22Rv1 (cell line): ENCODE data around the gene LARP1.

Experiments
- H3K27ac ChIP-seq: fragments of 450-650 bp; 2 replicates; pipeline ENCODE4 v1.5.1; 2017
- CTCF ChIP-seq: fragments of 450-650 bp; IDR thresholded peaks from 2 replicates; pipeline ENCODE4 v1.5.1; 2017; ENCODE audit warnings: mild to moderate bottlenecking
- ZFX ChIP-seq: fragments of 450-650 bp; IDR thresholded peaks from 2 replicates; pipeline ENCODE4 v1.6.1; 2017; ENCODE audit warnings: antibody characterized with exemption, borderline replicate concordance

LARP1 gene

GRCh38 chr5:154844809-154845208 is 89.6 kb downstream of the LARP1 start:
- TF ChIP-seq CTCF (no peak), ZFX (no peak)
- H3K27ac ChIP-seq: peak overlapping the region; percentile 77

DNA sequence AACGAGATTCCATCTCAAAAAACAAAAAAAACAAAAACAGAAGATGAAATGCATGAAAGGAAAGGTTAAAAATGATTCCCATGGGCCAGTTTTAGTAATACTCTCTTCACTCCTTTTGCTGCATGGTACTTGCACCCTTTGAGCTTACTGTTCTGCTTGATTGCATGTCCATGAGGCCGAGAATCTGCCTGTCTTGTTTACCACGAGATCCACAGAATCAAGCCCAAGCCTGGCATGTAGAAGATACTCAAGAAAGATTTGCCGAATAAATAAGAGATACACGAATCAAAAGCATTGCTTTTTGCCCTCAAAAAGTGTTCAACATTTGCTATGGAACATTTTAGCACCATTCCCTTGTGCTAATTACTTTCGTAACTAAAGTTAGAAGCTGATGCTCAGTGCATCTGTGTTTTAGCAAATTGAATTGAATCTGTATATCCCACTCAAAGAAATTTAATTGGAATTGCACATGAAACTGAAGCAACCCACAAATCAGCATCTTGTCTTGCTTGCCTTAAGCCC is 94.1 kb downstream of the LARP1 start:
- no peak overlapping the region for H3K27ac ChIP-seq
- TF ChIP-seq CTCF (no peak), ZFX (no peak)

DNA sequence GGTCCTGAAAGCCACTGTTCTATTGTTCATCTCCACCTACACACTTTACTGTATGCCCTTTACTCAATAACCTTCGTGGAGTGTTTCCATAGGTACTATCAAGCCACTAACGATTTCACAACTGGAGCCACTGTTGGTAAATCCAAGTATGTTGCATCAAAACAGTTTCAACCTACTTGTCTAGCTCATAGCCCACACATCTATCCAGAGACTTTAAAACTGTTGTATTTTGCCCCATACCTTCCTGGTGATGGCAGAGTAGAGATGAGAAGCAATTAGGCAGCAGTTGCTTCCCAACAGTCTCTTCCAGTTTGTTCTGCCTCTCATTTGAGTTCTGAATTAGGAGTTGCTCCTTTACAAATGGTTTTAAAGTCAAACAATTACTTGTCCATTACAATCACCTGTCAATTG is 94.6 kb downstream of the LARP1 start:
- no peak overlapping the region for H3K27ac ChIP-seq
- TF ChIP-seq CTCF (no peak), ZFX (no peak)

- no peak within 1 kb of the TSS for H3K27ac ChIP-seq
- no peak for TF ChIP-seq ZFX
- no peak for TF ChIP-seq CTCF
These were observed 95.3 kb downstream of the LARP1 start, which contains the start of gene FAXDC2 for GRCh38 chr5:154850255-154851062. Gene FAXDC2 (minus strand): TSS chr5:154850603. CDS start chr5:154838178, 12,425 bp downstream.

GRCh38 chr5:154851351-154851750 is 96.2 kb downstream of the LARP1 start:
- H3K27ac ChIP-seq: no peak overlapping the region
- TF ChIP-seq ZFX (no peak), CTCF (no peak)

GRCh38 chr5:154857530-154858296 is 102.5 kb downstream of the LARP1 start:
- H3K27ac ChIP-seq: peak overlapping the region; percentile 98
- TF ChIP-seq ZFX (no peak), CTCF (no peak)

- TF ChIP-seq CTCF (no peak), ZFX (no peak)
- peak within 1 kb of the TSS; percentile 98 for H3K27ac ChIP-seq
These were observed 103.3 kb downstream of the LARP1 start, which contains the start of gene CNOT8 for GRCh38 chr5:154858297-154858971. Gene CNOT8 (plus strand): TSS chr5:154858627. CDS start chr5:154863279, 4,652 bp downstream.
